ENCODE data around the gene CBX1.

Gene CBX1

GRCh38 chr17:48024149-48025039, 76.9 kb downstream of the CBX1 start:
- DNase-seq = peak; percentile 54

- DNase-seq = peak; percentile 57
These were observed 77.7 kb downstream of the CBX1 start for GRCh38 chr17:48023400-48024148.

GRCh38 chr17:48022901-48023300, 78.4 kb downstream of the CBX1 start:
- no peak for DNase-seq

- no peak for DNase-seq
These were observed 79.3 kb downstream of the CBX1 start for GRCh38 chr17:48021934-48022333.
